ENCODE results near the gene NCKAP5L.
"Not testable (repeated sequence)": the region's sequence is repeated elsewhere in the genome, so short reads cannot be mapped to it uniquely, and the experiment has no call there.

NCKAP5L gene

DNA sequence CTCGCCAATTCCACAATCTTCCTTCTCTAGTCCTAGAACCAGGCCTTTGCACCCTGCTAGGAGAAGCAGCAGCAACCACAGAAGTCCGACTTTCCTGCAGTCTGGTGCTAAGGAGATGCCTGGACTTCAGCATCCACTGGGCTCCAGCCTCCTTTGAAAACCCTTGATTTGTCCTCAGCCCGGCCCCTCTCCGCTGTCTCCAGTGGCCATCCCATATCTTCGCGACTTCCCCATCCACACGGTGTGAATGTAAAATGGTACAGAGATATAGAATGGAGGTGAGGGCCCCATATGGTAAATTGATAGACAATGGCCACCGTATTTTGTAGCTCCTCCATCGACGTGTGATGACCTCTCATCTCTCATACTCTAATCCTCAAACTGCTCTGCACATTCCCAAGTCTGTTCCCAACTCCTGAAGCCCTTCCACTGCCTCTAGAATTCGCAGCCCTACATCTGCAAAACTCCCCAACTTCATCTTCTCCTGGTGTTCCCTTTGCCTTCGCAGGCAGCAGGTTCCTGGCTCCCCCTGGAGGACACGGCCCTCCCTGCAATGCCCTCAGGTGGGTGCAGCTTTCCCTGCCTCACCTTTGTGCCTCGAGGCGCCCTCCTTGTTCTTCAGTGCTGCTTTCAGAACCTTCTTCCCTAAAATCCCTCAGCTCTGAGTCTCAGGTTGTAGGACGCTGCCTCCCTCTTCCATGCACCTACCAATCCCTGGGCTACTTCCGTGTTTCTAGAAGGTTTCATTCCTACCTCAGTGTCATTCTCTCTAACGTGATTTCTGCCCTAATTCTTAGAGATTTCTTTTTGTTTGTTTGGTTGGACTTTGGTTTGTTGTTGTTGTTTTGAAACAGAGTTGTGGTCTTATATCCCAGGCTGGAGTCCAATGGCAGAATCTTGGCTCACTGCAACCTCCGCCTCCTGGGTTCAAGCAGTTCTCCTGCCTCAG, 50.1 kb downstream of the NCKAP5L start:
- no peak for TF ChIP-seq EZH2phosphoT487 (IDR thresholded peaks at IDR 0.05; ENCODE audit: low read depth)
- TF ChIP-seq, protein P1, sequence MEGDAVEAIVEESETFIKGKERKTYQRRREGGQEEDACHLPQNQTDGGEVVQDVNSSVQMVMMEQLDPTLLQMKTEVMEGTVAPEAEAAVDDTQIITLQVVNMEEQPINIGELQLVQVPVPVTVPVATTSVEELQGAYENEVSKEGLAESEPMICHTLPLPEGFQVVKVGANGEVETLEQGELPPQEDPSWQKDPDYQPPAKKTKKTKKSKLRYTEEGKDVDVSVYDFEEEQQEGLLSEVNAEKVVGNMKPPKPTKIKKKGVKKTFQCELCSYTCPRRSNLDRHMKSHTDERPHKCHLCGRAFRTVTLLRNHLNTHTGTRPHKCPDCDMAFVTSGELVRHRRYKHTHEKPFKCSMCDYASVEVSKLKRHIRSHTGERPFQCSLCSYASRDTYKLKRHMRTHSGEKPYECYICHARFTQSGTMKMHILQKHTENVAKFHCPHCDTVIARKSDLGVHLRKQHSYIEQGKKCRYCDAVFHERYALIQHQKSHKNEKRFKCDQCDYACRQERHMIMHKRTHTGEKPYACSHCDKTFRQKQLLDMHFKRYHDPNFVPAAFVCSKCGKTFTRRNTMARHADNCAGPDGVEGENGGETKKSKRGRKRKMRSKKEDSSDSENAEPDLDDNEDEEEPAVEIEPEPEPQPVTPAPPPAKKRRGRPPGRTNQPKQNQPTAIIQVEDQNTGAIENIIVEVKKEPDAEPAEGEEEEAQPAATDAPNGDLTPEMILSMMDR (IDR thresholded peaks at IDR 0.05; ENCODE audit: low read depth, low read length) = peak; percentile 77
- Histone ChIP-seq H3K27ac (ENCODE audit: low read length) (no peak overlapping the region), H3K79me2 (ENCODE audit: low read length) (no peaks in the 10 kb centered on the region), H3K4me2 (ENCODE audit: low read length) (peak overlapping the region; percentile 41), H2AFZ (ENCODE audit: low read depth, low read length) (peak overlapping the region; percentile 54), H3K9ac (ENCODE audit: low read length) (no peak overlapping the region), H3K27me3 (ENCODE audit: low read depth, low read length) (no peaks in the 10 kb centered on the region), H3K9me3 (ENCODE audit: insufficient read depth, low read length) (no peaks in the 10 kb centered on the region; the same call in 1 of the 2 replicates), H3K4me1 (ENCODE audit: low read length) (peaks cover 25% of the 10 kb centered on the region), H4K20me1 (ENCODE audit: insufficient read depth, low read length) (no peaks in the 10 kb centered on the region), H3K36me3 (replicated peaks; ENCODE audit: low read depth, low read length) (no peaks in the 10 kb centered on the region), H3K4me3 (ENCODE audit: low read length) (peak overlapping the region; percentile 5; the same call in 1 of the 2 replicates)

DNA sequence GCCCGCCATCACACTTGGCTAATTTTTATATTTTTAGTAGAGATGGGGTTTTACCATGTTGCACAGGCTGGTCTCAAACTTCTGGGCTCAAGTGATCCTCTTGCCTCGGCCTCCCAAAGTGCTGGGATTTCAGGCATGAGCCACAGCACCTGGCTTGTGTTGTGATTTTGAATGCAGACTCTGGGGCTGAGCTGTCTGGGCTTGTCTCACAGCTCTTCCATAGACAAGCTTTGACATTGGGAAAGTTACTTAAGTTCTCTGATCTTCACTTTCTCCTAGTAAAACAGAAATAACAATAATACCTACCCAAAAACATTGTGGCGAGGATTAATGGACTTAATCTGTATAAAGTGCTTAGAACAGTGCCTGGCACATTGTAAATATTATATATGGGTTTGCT, 50.9 kb downstream of the NCKAP5L start:
- H3K9me3 ChIP-seq (ENCODE audit: insufficient read depth, low read length) = no peaks in the 10 kb centered on the region; the same call in 1 of the 2 replicates
- H3K4me1 ChIP-seq (ENCODE audit: low read length) = peaks cover 25% of the 10 kb centered on the region
- H3K36me3 ChIP-seq (replicated peaks; ENCODE audit: low read depth, low read length) = no peaks in the 10 kb centered on the region

DNA sequence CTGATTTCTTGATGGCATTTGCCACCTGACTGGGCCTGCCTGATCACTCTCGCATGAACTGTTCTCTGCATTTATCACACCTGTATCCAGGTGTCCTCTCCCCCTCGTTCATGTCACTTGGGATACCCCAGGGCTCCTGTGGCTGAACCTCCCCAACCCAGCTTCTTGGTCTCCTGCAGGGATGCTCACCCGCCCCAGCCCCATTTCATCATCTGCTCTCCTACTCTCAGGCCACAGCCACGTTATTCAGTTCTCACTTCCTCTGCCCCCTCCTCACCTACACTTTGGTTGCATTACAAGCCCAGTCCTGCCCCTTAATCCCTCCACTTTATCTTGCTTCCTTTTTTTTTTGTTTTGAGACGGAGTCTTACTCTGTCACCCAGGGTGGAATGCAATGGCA, 51.4 kb downstream of the NCKAP5L start:
- no peak for TF ChIP-seq EZH2phosphoT487 (IDR thresholded peaks at IDR 0.05; ENCODE audit: low read depth)
- TF ChIP-seq, protein P1 (IDR thresholded peaks at IDR 0.05; ENCODE audit: low read depth, low read length) = no peak
- no peaks in the 10 kb centered on the region for H4K20me1 ChIP-seq (ENCODE audit: insufficient read depth, low read length)
- H3K4me1 ChIP-seq (ENCODE audit: low read length) = peaks cover 25% of the 10 kb centered on the region
- H2AFZ ChIP-seq (ENCODE audit: low read depth, low read length) = peak overlapping the region; percentile 43
- no peaks in the 10 kb centered on the region for H3K36me3 ChIP-seq (replicated peaks; ENCODE audit: low read depth, low read length)
- H3K9me3 ChIP-seq (ENCODE audit: insufficient read depth, low read length) = no peaks in the 10 kb centered on the region; the same call in 1 of the 2 replicates
- peak overlapping the region; percentile 13; the same call in 1 of the 2 replicates for H3K9ac ChIP-seq (ENCODE audit: low read length)
- H3K79me2 ChIP-seq (ENCODE audit: low read length) = no peaks in the 10 kb centered on the region
- H3K4me2 ChIP-seq (ENCODE audit: low read length) = peak overlapping the region; percentile 63
- H3K4me3 ChIP-seq (ENCODE audit: low read length) = peak overlapping the region; percentile 51
- no peaks in the 10 kb centered on the region for H3K27me3 ChIP-seq (ENCODE audit: low read depth, low read length)
- no peak overlapping the region for H3K27ac ChIP-seq (ENCODE audit: low read length)

More for the DNA sequence above, 50.9 kb downstream of the NCKAP5L start:
- no peaks in the 10 kb centered on the region for H3K27me3 ChIP-seq (ENCODE audit: low read depth, low read length)
- TF ChIP-seq EZH2phosphoT487 (IDR thresholded peaks at IDR 0.05; ENCODE audit: low read depth) = no peak
- TF ChIP-seq, protein P1 (IDR thresholded peaks at IDR 0.05; ENCODE audit: low read depth, low read length) = no peak
- no peak overlapping the region for H3K9ac ChIP-seq (ENCODE audit: low read length)
- no peaks in the 10 kb centered on the region for H3K79me2 ChIP-seq (ENCODE audit: low read length)
- no peak overlapping the region for H3K27ac ChIP-seq (ENCODE audit: low read length)
- H3K4me2 ChIP-seq (ENCODE audit: low read length) = peak overlapping the region; percentile 63
- no peak overlapping the region for H2AFZ ChIP-seq (ENCODE audit: low read depth, low read length)
- peak overlapping the region; percentile 51; the same call in 1 of the 2 replicates for H3K4me3 ChIP-seq (ENCODE audit: low read length)
- no peaks in the 10 kb centered on the region for H4K20me1 ChIP-seq (ENCODE audit: insufficient read depth, low read length)

DNA sequence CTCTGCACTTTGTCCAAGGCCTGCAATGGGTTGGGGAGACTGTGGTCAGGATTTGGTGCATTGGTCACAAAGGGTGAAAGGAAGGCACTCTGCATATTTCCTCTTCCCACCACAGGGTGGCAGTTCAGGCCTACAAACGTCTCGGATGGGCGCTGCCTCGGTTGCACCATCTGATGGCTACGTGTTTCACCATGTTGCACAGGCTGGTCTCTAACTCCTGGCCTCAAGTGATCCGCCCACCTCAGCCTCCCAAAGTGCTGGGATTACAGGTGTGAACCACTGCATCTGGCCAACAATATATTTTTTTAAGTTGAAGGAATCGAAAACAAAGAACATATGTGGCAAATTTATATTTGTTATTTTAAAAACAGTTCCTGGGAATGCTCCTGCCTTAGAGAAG, 51.8 kb downstream of the NCKAP5L start:
- H3K79me2 ChIP-seq (ENCODE audit: low read length) = no peaks in the 10 kb centered on the region
- TF ChIP-seq, protein P1 (IDR thresholded peaks at IDR 0.05; ENCODE audit: low read depth, low read length) = peak; percentile 84
- no peak for TF ChIP-seq EZH2phosphoT487 (IDR thresholded peaks at IDR 0.05; ENCODE audit: low read depth)
- no peaks in the 10 kb centered on the region for H3K36me3 ChIP-seq (replicated peaks; ENCODE audit: low read depth, low read length)
- H3K4me3 ChIP-seq (ENCODE audit: low read length) = peak overlapping the region; percentile 51
- no peaks in the 10 kb centered on the region for H4K20me1 ChIP-seq (ENCODE audit: insufficient read depth, low read length)
- no peaks in the 10 kb centered on the region; the same call in 1 of the 2 replicates for H3K9me3 ChIP-seq (ENCODE audit: insufficient read depth, low read length)
- no peaks in the 10 kb centered on the region for H3K27me3 ChIP-seq (ENCODE audit: low read depth, low read length)
- no peak overlapping the region for H3K27ac ChIP-seq (ENCODE audit: low read length)
- H3K4me1 ChIP-seq (ENCODE audit: low read length) = peaks cover 25% of the 10 kb centered on the region
- peak overlapping the region; percentile 59; the same call in 1 of the 2 replicates for H2AFZ ChIP-seq (ENCODE audit: low read depth, low read length)
- H3K4me2 ChIP-seq (ENCODE audit: low read length) = peak overlapping the region; percentile 63
- peak overlapping the region; percentile 13; the same call in 1 of the 2 replicates for H3K9ac ChIP-seq (ENCODE audit: low read length)

DNA sequence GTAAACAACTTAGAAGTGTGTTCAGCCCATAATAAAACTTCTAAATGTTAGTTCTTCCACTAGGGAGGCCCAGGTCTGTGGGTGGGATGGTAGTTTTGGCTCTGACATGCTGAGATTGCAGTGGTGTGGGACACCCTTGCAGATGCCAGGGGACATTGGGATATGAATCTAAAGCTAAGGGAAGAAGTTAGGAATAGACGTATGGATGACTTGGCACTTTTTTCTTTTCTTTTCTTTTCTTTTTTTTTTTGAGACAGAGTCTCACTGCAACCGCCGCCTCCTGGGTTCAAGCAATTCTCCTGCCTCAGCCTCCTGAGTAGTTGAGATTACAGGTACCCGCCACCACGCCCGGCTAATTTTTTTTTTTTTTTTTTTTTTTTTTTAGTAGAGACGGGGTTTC, 55.1 kb downstream of the NCKAP5L start:
- H3K4me3 ChIP-seq (ENCODE audit: low read length); H3K27me3 ChIP-seq (ENCODE audit: low read depth, low read length); H3K4me2 ChIP-seq (ENCODE audit: low read length); H4K20me1 ChIP-seq (ENCODE audit: insufficient read depth, low read length); H3K79me2 ChIP-seq (ENCODE audit: low read length); H2AFZ ChIP-seq (ENCODE audit: low read depth, low read length); H3K9me3 ChIP-seq (ENCODE audit: insufficient read depth, low read length); H3K9ac ChIP-seq (ENCODE audit: low read length); H3K27ac ChIP-seq (ENCODE audit: low read length); H3K36me3 ChIP-seq (replicated peaks; ENCODE audit: low read depth, low read length): not testable (repeated sequence)
- H3K4me1 ChIP-seq (ENCODE audit: low read length) = peaks cover 23% of the 10 kb centered on the region
